Motor neuron (in vitro differentiated cells): ENCODE results near the gene MORF4L1. TPM values are rescaled to one million over a fixed set of nuclear protein-coding genes. Genes with fewer than 3 reads are reported as not detected.
A peak's percentile ranks its signal among the peaks of the same experiment; 100 is the strongest.

Experiments
- ATAC-seq, 8 experiments: fragments of 200-7000 bp; cut with Tn5 transposase; replicated peaks in 6 of 8; 2 replicates each; pipeline ENCODE4 v1.8.0; 2021; ENCODE audit warnings: mild to moderate bottlenecking in 8 of 8, moderate library complexity in 8 of 8
- H3K27ac ChIP-seq, 2 donors: fragments of 250-450 bp; sonication (Bioruptor Pico); 2 replicates each; pipeline ENCODE4 v1.9.0; 2021; ENCODE audit warnings: antibody characterized with exemption in 2 of 2, mild to moderate bottlenecking in 2 of 2, moderate library complexity in 1 of 2
- H3K4me1 ChIP-seq, 2 donors: fragments of 250-450 bp; sonication (Bioruptor Pico); replicated peaks in 1 of 2; 2 replicates each; pipeline ENCODE4 v1.6.1; 2021; ENCODE audit warnings: antibody characterized with exemption in 2 of 2, mild to moderate bottlenecking in 2 of 2, moderate library complexity in 1 of 2
- H3K4me3 ChIP-seq, 5 donors: fragments of 250-450 bp; sonication (Bioruptor Pico); 2 replicates each; pipeline ENCODE4 v1.9.0; 2021; ENCODE audit warnings: antibody characterized with exemption in 5 of 5, mild to moderate bottlenecking in 5 of 5, moderate library complexity in 4 of 5
- WGBS, 10 experiments: fragments of 450-650 bp; shearing (Covaris generic); methylation state at CpG; one replicate each; pipeline ENCODE4 v1.0.0; 2022; 5-methylcytosine and 5-hydroxymethylcytosine counted together
- in situ Hi-C, 9 experiments: fragments of 400-800 bp; cut with MboI; loops; one replicate each; pipeline ENCODE4 v1.15.0; 2021; ENCODE audit warnings: low sequenced_read_pairs in 9 of 9, low pct_unique_long_range_greater_than_20kb in 2 of 9; ENCODE audit not compliant: unreplicated experiment in 9 of 9
- total RNA-seq, 8 experiments: library from RNA; unstranded; fragments of 300-600 nt; gene quantifications; 2 replicates each; pipeline versions ENCODE4 v1.2.3 to v1.2.4, GENCODE V29; 2022

The MORF4L1 gene
- total RNA-seq, 8 experiments from 2014 or later: 249 to 703 (median 445) TPM

DNA sequence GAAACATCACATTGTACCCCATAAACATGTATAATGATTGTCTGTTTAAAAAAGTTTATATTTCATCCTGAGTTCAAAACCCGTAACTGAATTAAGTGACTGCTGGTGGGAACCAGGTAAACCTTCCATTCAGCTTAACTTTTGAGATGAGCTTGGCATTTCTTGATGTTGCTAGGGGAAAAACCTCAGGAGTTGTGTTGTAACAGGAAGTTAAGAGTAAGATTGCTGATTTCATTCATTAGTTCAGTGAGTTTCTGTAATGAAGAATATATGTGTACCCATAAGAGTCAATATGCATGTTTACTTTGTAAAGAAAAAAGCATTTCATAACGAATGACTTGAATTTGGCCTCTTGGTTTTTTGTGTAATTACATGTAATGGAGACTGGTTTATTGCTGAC, 39.6 kb downstream of the MORF4L1 start:
- no peak overlapping the region for H3K27ac ChIP-seq
- H3K4me1 ChIP-seq: peaks cover 0 to 3% of the 10 kb centered on the region in 2 donors
- ATAC-seq: no peak
- in situ Hi-C loops: loop anchor here in 4 of 9 experiments (25.0 kb wide), 1 partner anchor 275 kb away; no protein-coding TSS in a partner anchor
- no peak overlapping the region for H3K4me3 ChIP-seq
- WGBS, 10 experiments: 83 to 100% (median 98%) methylated on average over 1 to 2 of the region's 2 CpGs; no CpG with 5 or more reads in 2 of the 10 experiments

DNA sequence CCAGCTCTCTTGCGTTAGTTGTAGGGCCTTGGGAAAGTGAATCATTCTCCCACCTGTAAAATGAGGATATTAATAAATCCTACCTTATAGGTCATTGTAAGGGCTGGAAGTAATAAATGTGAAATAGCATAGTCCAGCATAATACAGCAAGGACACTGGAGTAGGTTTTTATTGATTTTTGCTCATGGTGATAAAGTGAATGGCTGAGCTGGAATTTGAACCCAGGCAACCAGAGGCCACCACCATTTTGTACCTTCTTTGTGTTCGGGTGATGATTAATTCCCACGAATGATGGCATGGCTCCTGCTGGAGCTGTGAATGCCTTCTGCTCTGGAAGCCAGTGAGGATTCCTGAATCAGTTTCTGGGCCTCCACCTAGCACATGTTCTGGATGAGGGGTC, 40.3 kb downstream of the MORF4L1 start:
- in situ Hi-C loops: loop anchor here in 4 of 9 experiments (25.0 kb wide), 1 partner anchor 274 kb away; no protein-coding TSS in a partner anchor
- Histone ChIP-seq H3K4me1 (peaks cover 0 to 3% of the 10 kb centered on the region in 2 donors), H3K27ac (no peak overlapping the region), H3K4me3 (no peak overlapping the region)
- no peak for ATAC-seq
- WGBS, 10 experiments: 93 to 100% (median 100%) methylated on average over 1 to 3 of the region's 3 CpGs; no CpG with 5 or more reads in 2 of the 10 experiments

DNA sequence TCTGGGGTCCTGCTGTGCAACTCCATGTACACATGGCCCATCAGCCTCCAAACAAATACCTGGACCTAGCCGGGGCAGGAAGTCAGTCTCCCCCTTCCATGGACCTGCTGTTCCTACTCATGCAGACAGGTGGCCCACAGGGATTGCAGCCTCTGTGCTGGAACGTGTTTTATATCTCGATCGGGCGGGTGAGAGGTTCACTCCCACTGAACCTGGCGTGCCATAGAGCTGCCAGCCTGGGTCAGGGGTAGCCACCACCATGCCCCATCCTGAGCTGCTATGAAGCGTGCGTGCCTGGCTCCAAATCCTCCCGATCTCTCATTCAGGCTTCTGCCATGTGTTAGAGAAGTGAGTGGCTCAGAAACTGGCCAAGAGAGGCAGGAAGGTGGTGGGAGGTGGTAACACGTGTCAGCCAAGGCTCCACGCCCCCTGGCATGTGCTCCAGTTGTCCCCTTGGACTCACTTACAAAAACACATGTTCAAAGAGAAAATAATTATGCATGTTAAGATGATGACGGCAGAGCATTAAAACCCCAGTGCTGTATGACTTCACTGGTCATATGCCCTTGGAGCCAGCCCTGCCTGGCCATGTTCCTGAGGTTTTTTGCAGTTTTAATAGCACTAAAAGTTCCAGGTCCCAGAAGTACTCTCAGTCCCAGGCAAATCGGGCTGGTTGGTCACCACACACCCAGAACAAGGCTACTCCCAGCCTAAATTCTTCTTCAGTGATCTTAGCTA, 41.5 kb downstream of the MORF4L1 start:
- Histone ChIP-seq H3K4me3 (no peak overlapping the region), H3K4me1 (peaks cover 0 to 3% of the 10 kb centered on the region in 2 donors), H3K27ac (no peak overlapping the region)
- in situ Hi-C loops: loop anchor here in 4 of 9 experiments (25.0 kb wide), 1 partner anchor 273 kb away; no protein-coding TSS in a partner anchor
- ATAC-seq: peak in 7 of 8 experiments; percentile 17 to 72 (median 25)
- 0 to 100% (median 80%) methylated on average over 1 to 9 of the region's 13 CpGs; no CpG with 5 or more reads in 1 of the 10 experiments for WGBS, 10 experiments

DNA sequence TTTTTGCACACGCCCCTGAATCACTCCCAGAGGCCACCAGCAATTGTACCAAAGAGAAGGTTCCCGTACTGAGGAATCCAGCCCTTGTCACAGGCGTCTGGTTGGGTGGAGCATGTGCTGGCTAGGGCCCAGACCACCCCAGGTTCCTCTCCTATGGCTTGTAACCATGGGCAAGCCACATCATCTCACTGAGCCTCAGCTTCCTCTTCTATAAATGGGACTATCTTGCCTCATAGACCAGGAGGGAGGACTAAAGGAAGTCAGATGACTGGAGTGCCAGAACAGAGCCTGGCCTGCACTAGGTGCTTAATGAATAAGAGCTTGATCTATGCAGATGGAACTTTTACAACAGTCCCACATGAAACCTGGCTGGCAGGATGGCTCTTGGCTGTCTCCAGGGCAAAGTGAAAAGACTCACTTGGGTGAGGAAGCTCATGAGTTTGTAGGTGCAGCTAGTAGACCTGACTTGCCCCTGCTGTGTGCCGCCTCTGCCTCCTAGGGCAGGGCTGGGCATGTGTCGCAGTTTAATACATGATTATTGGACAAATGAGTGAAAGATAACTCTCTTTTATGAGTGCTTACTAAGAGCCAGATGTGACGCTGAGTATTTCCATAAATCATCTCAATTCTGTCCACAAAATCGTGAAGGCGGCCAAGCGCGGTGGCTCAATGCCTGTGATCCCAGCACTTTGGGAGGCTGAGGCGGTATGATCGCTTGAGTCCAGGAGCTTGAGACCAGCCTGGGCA, 42.8 kb downstream of the MORF4L1 start:
- H3K27ac ChIP-seq: no peak overlapping the region
- in situ Hi-C loops: loop anchor here in 4 of 9 experiments (25.0 kb wide), 1 partner anchor 272 kb away; no protein-coding TSS in a partner anchor
- WGBS, 10 experiments: 38 to 100% (median 89%) methylated on average over 1 to 7 of the region's 12 CpGs; no CpG with 5 or more reads in 3 of the 10 experiments

DNA sequence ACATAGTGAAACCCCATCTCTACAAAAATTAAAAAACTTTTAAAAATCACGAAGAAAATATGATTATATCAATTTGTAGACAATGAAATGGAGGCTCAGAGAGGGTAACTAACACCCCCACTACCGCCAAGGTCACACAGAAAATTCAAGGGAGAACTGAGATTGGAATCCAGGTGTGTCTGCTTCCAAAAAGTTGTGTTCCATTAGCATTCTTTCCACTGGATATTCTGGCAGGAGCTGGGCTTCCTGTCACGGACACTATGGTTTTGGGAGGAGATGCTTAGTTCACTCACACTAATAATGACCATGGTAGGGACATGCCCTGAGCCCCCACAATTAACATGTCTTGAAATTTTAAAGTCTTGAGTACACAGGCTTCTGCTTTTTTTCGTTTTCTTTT, 43.4 kb downstream of the MORF4L1 start:
- peaks cover 0 to 3% of the 10 kb centered on the region in 2 donors for H3K4me1 ChIP-seq
- no peak overlapping the region for H3K27ac ChIP-seq
- 28 to 100% (median 87%) methylated on average over 1 to 4 of the region's 4 CpGs for WGBS, 10 experiments
- ATAC-seq: no peak
- in situ Hi-C loops: loop anchor here in 4 of 9 experiments (25.0 kb wide), 1 partner anchor 271 kb away; no protein-coding TSS in a partner anchor
- H3K4me3 ChIP-seq: no peak overlapping the region

More for the DNA sequence above, 42.8 kb downstream of the MORF4L1 start:
- H3K4me3 ChIP-seq: no peak overlapping the region
- peaks cover 0 to 3% of the 10 kb centered on the region in 2 donors for H3K4me1 ChIP-seq
- peak in 7 of 8 experiments; percentile 3 to 30 (median 18) for ATAC-seq

DNA sequence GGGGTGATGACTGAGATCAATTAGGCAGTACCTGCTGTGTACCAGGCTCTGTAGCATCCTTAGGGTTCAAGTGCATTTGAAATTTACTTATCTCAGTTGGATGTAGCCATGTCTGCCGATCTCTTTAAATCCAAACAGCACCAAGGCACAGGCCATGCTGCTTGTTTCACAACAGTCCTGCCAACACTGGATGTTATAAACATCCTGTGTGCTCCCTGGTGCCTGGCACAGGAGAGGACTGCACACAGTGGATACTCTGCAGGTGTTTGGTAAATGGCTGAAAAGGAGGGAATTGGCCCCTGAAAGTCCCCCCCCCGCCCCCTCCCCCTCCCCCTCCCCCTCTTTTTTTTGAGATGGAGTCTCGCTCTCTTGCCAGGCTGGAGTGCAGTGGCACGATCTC, 45.2 kb downstream of the MORF4L1 start:
- Histone ChIP-seq H3K4me3 (no peak overlapping the region), H3K27ac (no peak overlapping the region), H3K4me1 (no peaks in the 10 kb centered on the region)
- WGBS, 10 experiments: 100% methylated on average over 1 of the region's 4 CpGs; no CpG with 5 or more reads in 7 of the 10 experiments
- in situ Hi-C loops: loop anchor here in 4 of 9 experiments (25.0 kb wide), 1 partner anchor 269 kb away; no protein-coding TSS in a partner anchor
- no peak for ATAC-seq

DNA sequence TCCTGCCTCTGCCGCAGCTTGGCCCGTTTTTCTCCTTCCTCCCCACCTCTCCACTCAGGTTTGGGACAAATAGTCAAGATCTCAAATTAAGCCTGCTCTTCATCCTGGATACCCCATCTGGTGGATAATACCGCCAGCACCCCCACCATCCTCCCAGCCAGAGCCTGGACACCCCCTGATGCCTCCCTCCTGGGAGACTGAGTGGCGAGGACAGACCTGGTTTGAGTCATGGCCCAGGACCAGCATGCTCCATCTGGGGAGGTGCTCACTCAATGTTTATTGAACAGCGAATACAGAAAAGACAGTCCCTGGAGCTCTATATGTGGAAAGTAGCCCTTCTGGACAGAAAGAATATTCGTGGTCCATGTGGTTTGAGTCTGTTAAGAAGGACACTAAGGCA, 48.8 kb downstream of the MORF4L1 start:
- Histone ChIP-seq H3K27ac (no peak overlapping the region), H3K4me3 (no peak overlapping the region), H3K4me1 (no peaks in the 10 kb centered on the region)
- peak in 1 of 8 experiments; percentile 3 for ATAC-seq
- in situ Hi-C loops: loop anchor here in 4 of 9 experiments (25.0 kb wide), 1 partner anchor 266 kb away; no protein-coding TSS in a partner anchor
- 20 to 100% methylated on average over 1 of the region's 6 CpGs; no CpG with 5 or more reads in 8 of the 10 experiments for WGBS, 10 experiments

DNA sequence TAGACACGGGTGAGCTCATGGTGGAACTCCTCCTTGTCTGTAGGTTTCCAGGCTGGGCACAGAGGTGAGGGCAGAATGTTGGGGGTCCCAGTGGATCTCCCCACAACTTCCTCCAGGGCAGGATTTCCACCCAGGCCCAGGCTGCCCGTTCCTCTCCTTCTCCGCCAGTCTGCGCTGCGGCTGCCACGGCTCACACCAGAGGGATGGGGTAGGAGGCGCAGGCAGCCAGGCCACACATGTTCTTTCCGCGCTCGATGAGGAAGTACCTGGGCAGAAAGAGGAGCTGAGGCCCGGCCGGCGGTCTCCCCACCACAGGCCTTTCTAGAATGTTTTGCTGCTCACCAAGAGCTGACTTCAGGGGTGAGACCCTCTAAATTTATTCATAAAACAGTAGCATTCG, 49.2 kb downstream of the MORF4L1 start:
- in situ Hi-C loops: loop anchor here in 4 of 9 experiments (25.0 kb wide), 1 partner anchor 265 kb away; no protein-coding TSS in a partner anchor
- H3K4me3 ChIP-seq: no peak overlapping the region
- H3K27ac ChIP-seq: no peak overlapping the region
- WGBS, 10 experiments: 82 to 100% (median 93%) methylated on average over 2 to 8 of the region's 14 CpGs; no CpG with 5 or more reads in 6 of the 10 experiments
- no peaks in the 10 kb centered on the region for H3K4me1 ChIP-seq
- peak in 1 of 8 experiments; percentile 5 for ATAC-seq

DNA sequence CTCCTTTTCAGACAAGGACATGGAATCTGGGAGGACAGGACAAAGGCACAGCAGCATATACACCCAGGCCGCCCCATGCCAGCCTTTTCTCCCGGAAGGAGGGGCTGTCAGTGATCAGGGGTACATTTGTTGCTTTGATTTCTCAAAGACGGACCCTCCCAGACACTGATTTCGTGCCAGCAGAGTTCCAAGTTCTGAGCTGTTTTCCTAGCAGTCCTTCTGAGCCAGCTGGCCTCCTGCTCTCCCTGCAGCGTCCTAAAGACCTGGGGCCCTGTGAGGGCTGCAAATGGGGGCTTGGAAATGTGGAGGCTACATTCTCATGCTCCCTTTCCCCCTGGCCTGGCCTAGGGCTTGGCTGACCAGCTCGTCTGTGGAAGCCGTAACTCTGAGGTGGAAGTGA, 49.8 kb downstream of the MORF4L1 start:
- in situ Hi-C loops: loop anchor here in 4 of 9 experiments (25.0 kb wide), 1 partner anchor 265 kb away; no protein-coding TSS in a partner anchor
- WGBS, 10 experiments: 60 to 100% (median 83%) methylated on average over 1 to 4 of the region's 7 CpGs; no CpG with 5 or more reads in 3 of the 10 experiments
- Histone ChIP-seq H3K4me3 (no peak overlapping the region), H3K27ac (no peak overlapping the region), H3K4me1 (no peaks in the 10 kb centered on the region)
- ATAC-seq: no peak

DNA sequence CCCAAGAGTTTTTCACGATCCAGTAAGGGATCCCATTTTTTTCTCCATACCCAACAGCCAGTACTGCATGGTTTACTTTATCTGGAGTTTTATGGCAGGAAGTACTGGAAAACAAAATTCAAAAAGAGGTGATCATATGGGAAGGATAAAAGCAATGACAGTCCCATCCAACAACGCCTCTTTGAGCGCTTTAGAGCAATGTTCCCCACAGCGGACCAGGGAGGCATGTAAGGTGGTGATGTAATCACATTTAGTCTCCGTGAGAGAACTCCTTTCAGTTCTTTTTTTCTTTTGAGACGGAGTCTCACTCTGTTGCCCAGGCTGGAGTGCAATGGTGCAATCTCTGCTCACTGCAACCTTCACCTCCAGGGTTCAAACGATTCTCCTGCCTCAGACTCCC, 50.3 kb downstream of the MORF4L1 start:
- Histone ChIP-seq H3K4me1 (no peaks in the 10 kb centered on the region), H3K27ac (no peak overlapping the region), H3K4me3 (no peak overlapping the region)
- ATAC-seq: no peak
- WGBS, 10 experiments: 80 to 100% (median 85%) methylated on average over 1 to 7 of the region's 7 CpGs; no CpG with 5 or more reads in 2 of the 10 experiments
- in situ Hi-C loops: loop anchor here in 4 of 9 experiments (25.0 kb wide), 1 partner anchor 264 kb away; no protein-coding TSS in a partner anchor

DNA sequence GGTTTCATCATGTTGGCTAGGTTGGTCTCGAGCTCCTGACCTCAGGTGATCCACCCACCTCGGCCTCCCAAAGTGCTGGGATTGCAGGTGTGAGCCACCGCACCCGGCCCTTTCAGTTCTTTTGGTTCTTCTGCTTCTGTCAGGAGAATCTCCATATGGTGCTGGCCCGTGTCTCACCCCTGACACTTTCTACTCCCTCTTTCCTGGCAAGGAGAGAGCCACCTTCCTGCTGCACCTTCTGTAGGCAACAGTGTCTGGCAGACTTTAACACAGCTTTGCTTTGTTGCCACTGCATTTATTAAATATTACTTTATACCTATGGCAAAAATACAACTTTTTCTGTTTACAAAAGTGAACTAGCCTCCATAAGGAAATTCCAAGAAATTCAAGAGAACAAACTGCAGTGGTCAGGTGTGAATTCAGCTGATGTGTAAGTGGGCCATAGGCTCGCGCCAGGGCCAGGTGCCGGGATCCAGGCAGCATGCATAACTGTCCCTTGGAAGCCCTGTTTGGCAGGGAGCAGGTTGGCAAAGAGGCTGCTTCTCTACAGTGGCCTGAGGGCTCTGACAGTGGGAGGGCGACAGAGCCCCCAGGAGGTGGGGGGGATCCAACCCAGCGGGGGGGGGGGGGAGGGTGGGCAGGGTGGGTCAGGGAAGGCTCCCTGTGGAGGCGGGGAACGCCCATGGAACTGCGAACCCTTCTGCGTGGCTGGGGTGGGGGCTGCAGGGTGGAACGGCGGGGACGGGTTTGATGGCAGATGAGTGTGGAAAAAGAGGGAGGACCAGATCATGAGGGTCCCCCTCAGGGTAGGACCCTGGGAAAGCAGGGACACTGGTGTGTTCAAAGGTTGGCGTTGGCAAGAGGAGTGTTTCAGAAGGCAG, 51.0 kb downstream of the MORF4L1 start:
- H3K27ac ChIP-seq: no peak overlapping the region
- H3K4me3 ChIP-seq: no peak overlapping the region
- 80 to 100% (median 92%) methylated on average over 2 to 6 of the region's 18 CpGs; no CpG with 5 or more reads in 3 of the 10 experiments for WGBS, 10 experiments
- no peak for ATAC-seq
- H3K4me1 ChIP-seq: no peaks in the 10 kb centered on the region
- in situ Hi-C loops: loop anchor here in 4 of 9 experiments (25.0 kb wide), 1 partner anchor 264 kb away; no protein-coding TSS in a partner anchor
